COLO668 (cell line): ENCODE results near the gene KRTAP10-6.
A peak's percentile ranks its signal among the peaks of the same experiment; 100 is the strongest.
"Not testable (repeated sequence)": the region's sequence is repeated elsewhere in the genome, so short reads cannot be mapped to it uniquely, and the experiment has no call there.

Source experiments
- DNase-seq: peaks from one replicate; lab custom pipeline; 2025; ENCODE audit not compliant: unreplicated experiment; lab: John Stamatoyannopoulos, UW

Gene KRTAP10-6

GRCh38 chr21:44592446-44593311, at the start of gene KRTAP10-6:
Gene KRTAP10-6 (minus strand): TSS chr21:44592505. CDS start chr21:44592484, 21 bp downstream.
- no peak for DNase-seq

- no peak for DNase-seq
Measured at GRCh38 chr21:44640761-44641160, 48.5 kb upstream of the KRTAP10-6 start.

GRCh38 chr21:44639331-44639655, 47.0 kb upstream of the KRTAP10-6 start:
- DNase-seq: no peak

GRCh38 chr21:44638506-44639330, 46.4 kb upstream of the KRTAP10-6 start:
- DNase-seq: not testable (repeated sequence)

GRCh38 chr21:44637851-44638348, 45.6 kb upstream of the KRTAP10-6 start:
- not testable (repeated sequence) for DNase-seq

GRCh38 chr21:44637018-44637850, 44.9 kb upstream of the KRTAP10-6 start, which contains the start of gene KRTAP10-10:
Gene KRTAP10-10 (plus strand): TSS chr21:44637356. CDS start chr21:44637418, 62 bp downstream.
- no peak for DNase-seq

- no peak for DNase-seq
Measured at GRCh38 chr21:44636209-44637017, 44.1 kb upstream of the KRTAP10-6 start.

GRCh38 chr21:44632067-44632466, 39.8 kb upstream of the KRTAP10-6 start:
- DNase-seq: no peak

- DNase-seq: no peak
Measured at GRCh38 chr21:44630440-44630839, 38.1 kb upstream of the KRTAP10-6 start.

- no peak for DNase-seq
Measured at GRCh38 chr21:44628707-44629391, 36.5 kb upstream of the KRTAP10-6 start.

- DNase-seq: not testable (repeated sequence)
Measured at GRCh38 chr21:44627831-44628233, 35.5 kb upstream of the KRTAP10-6 start.

GRCh38 chr21:44627181-44627822, 35.0 kb upstream of the KRTAP10-6 start:
- not testable (repeated sequence) for DNase-seq

- no peak for DNase-seq
Measured at GRCh38 chr21:44626673-44627143, 34.4 kb upstream of the KRTAP10-6 start, which contains the start of gene KRTAP10-9. Gene KRTAP10-9 (plus strand): TSS chr21:44627093. CDS start chr21:44627172, 79 bp downstream.

- DNase-seq: no peak
Measured at GRCh38 chr21:44626262-44626661, 34.0 kb upstream of the KRTAP10-6 start.

- no peak for DNase-seq
Measured at GRCh38 chr21:44625756-44626155, 33.5 kb upstream of the KRTAP10-6 start.

GRCh38 chr21:44623575-44623974, 31.3 kb upstream of the KRTAP10-6 start:
- DNase-seq: no peak

GRCh38 chr21:44619886-44620285, 27.6 kb upstream of the KRTAP10-6 start:
- no peak for DNase-seq

GRCh38 chr21:44618909-44619308, 26.6 kb upstream of the KRTAP10-6 start:
- DNase-seq: no peak

GRCh38 chr21:44618504-44618903, 26.2 kb upstream of the KRTAP10-6 start:
- peak; percentile 17 for DNase-seq
